Stomach (tissue), 9 donors: ENCODE results near the gene CALHM4. TPM values are rescaled to one million over a fixed set of nuclear protein-coding genes. Genes with fewer than 3 reads are reported as not detected.
A peak's percentile ranks its signal among the peaks of the same experiment; 100 is the strongest.

Source experiments
- DNase-seq, 2 donors: peaks; one replicate each; pipeline versions ENCODE4 v3.0.0 to v3.0.0-alpha.2; 2013 to 2019
- H3K27ac ChIP-seq, 5 donors: fragments of 200-600 bp in 4 of 5; sonication (generic) in 4 of 5; one replicate each; pipeline ENCODE4 v1.5.1; 2013 to 2019; ENCODE audit warnings: mild to moderate bottlenecking in 1 of 5, moderate library complexity in 1 of 5
- H3K27me3 ChIP-seq, 3 donors: fragments of 200-600 bp; sonication (generic); one replicate each; pipeline ENCODE4 v1.5.1; 2017 to 2019; ENCODE audit warnings: mixed run types in 1 of 3
- H3K36me3 ChIP-seq, 4 donors: fragments of 200-600 bp; sonication (generic); 1 replicate in 3 of 4; 2 replicates in 1 of 4; pipeline ENCODE4 v1.5.1; 2016 to 2019
- H3K4me1 ChIP-seq, 4 donors: fragments of 200-600 bp; sonication (generic); one replicate each; pipeline ENCODE4 v1.5.1; 2016 to 2019
- H3K4me3 ChIP-seq, 4 donors: fragments of 200-600 bp; sonication (generic) in 3 of 4; one replicate each; pipeline ENCODE4 v1.5.1; 2016 to 2019; ENCODE audit warnings: mild to moderate bottlenecking in 1 of 4
- H3K9me3 ChIP-seq, 4 donors: fragments of 200-600 bp; sonication (generic); one replicate each; pipeline ENCODE4 v1.5.1; 2016 to 2019
- CTCF ChIP-seq, 7 experiments: fragments of 450-650 bp in 4 of 7; fragments of 200-600 bp in 3 of 7; sonication (generic) in 3 of 7; IDR thresholded peaks; one replicate each; pipeline ENCODE4 v1.5.1; 2016 to 2019; ENCODE audit warnings: antibody characterized with exemption in 7 of 7, control low read depth in 2 of 7, mild to moderate bottlenecking in 1 of 7
- EP300 ChIP-seq: sonication (generic); formaldehyde crosslinking; IDR thresholded peaks from one replicate; pipeline ENCODE4 v1.6.1; 2017; ENCODE audit warnings: antibody characterized with exemption
- POLR2A ChIP-seq, 4 donors: fragments of 450-650 bp; IDR thresholded peaks; one replicate each; pipeline ENCODE4 v1.6.1; 2016; ENCODE audit warnings: antibody characterized with exemption in 4 of 4, control low read depth in 2 of 4, mild to moderate bottlenecking in 1 of 4, moderate library complexity in 1 of 4
- POLR2AphosphoS5 ChIP-seq, 3 donors: sonication (generic); formaldehyde crosslinking; IDR thresholded peaks; one replicate each; pipeline ENCODE4 v1.6.1; 2016; ENCODE audit warnings: antibody characterized with exemption in 3 of 3
- WGBS, 5 donors: extraction: QIAGEN DNeasy Blood & Tissue Kit in 3 of 5; methylation state at CpG; one replicate each; pipeline versions ENCODE4 v1.1.5 to v1.1.7; 2013 to 2018; 5-methylcytosine and 5-hydroxymethylcytosine counted together
- intact Hi-C: fragments of 100-400 bp; cut with DNase I; formaldehyde crosslinking; loops from one replicate; pipeline ENCODE4 v1.15.1; 2023; ENCODE audit warnings: low total_unique reads
- polyA plus RNA-seq, 3 donors: library from polyadenylated mRNA; stranded (reverse); fragments of 200-250 nt; gene quantifications; one replicate each; pipeline ENCODE4 v1.2.3, GENCODE V29; 2013
- total RNA-seq, 5 donors: library from RNA; depleted of rRNA; stranded (reverse); fragments of >200 nt; gene quantifications; one replicate each; pipeline versions ENCODE4 v1.1.0 to v1.2.3, GENCODE V29; 2014 to 2016
- donor health status: healthy with polysubstance abuse.
- donor health status: Bipolar disorder and iron deficiency.
- donor health status: healthy.

CALHM4 gene
- total and polyA plus RNA-seq, 8 donors, result not detected

GRCh38 chr6:116561377-116562018 lies 7.9 kb downstream of the CALHM4 start:
- Histone ChIP-seq H3K27ac (no peak overlapping the region), H3K4me1 (peaks cover 0 to 18% (median 4%) of the 10 kb centered on the region in 4 donors), H3K4me3 (peak overlapping the region in 1 of 4 donors; percentile 11), H3K9me3 (no peaks in the 10 kb centered on the region), H3K36me3 (no peaks in the 10 kb centered on the region), H3K27me3 (peaks cover 0 to 4% (median 0%) of the 10 kb centered on the region in 3 donors)
- peak; percentile 78 to 90 for DNase-seq
- intact Hi-C loops, result no loop called here
- TF ChIP-seq POLR2A (IDR thresholded peaks at IDR 0.05) (no peak), CTCF (IDR thresholded peaks at IDR 0.05) (peak in 5 of 7 experiments; percentile 68 to 95 (median 90))
- WGBS, 5 donors, result 44 to 54% (median 49%) methylated on average over 9 of the region's 9 CpGs

- intact Hi-C loops, result no loop called here
- no peak overlapping the region for H3K27ac ChIP-seq
- WGBS, 5 donors, result 85 to 92% (median 88%) methylated on average over 4 of the region's 4 CpGs
Measured at GRCh38 chr6:116562019-116562403, 8.5 kb downstream of the CALHM4 start.

DNA sequence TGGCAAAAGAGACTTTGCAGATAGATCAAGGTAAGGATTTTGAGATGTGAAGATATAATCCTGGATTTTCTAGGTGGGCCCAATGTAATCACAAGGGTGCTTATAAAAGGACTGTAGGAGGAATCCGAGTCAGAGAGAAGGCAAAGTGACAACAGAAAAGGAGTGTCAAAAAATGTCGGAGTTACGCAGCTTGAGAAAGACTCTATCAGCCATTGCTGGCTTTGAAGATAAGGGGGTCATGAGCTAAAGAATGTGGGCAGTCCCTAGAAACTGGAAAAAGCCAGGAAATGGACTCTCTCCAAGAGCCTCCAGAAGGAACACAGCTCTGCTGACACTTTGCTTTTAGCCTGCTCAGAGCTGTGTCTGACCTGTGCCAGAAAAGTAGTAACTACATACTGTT lies 9.1 kb downstream of the CALHM4 start:
- no peak overlapping the region for H3K4me3 ChIP-seq
- intact Hi-C loops, result no loop called here
- peaks cover 0 to 4% (median 0%) of the 10 kb centered on the region in 3 donors for H3K27me3 ChIP-seq
- H3K27ac ChIP-seq, result no peak overlapping the region
- no peak for TF ChIP-seq CTCF (IDR thresholded peaks at IDR 0.05)
- TF ChIP-seq POLR2A (IDR thresholded peaks at IDR 0.05), result no peak
- TF ChIP-seq EP300, result no peak
- TF ChIP-seq POLR2AphosphoS5 (IDR thresholded peaks at IDR 0.05), result no peak
- H3K36me3 ChIP-seq, result no peaks in the 10 kb centered on the region
- peaks cover 0 to 18% (median 4%) of the 10 kb centered on the region in 4 donors for H3K4me1 ChIP-seq
- WGBS, 5 donors, result 21 to 41% (median 32%) methylated on average over 3 of the region's 3 CpGs
- no peaks in the 10 kb centered on the region for H3K9me3 ChIP-seq
- DNase-seq, result peak in 1 of 2 donors; percentile 54

More at GRCh38 chr6:116562019-116562403, 8.5 kb downstream of the CALHM4 start:
- H3K9me3 ChIP-seq, result no peaks in the 10 kb centered on the region
- TF ChIP-seq POLR2A (IDR thresholded peaks at IDR 0.05), result no peak
- TF ChIP-seq CTCF (IDR thresholded peaks at IDR 0.05), result no peak
- H3K27me3 ChIP-seq, result peaks cover 0 to 4% (median 0%) of the 10 kb centered on the region in 3 donors
- H3K4me1 ChIP-seq, result peaks cover 0 to 18% (median 4%) of the 10 kb centered on the region in 4 donors
- no peaks in the 10 kb centered on the region for H3K36me3 ChIP-seq
- DNase-seq, result no peak
- no peak overlapping the region for H3K4me3 ChIP-seq

DNA sequence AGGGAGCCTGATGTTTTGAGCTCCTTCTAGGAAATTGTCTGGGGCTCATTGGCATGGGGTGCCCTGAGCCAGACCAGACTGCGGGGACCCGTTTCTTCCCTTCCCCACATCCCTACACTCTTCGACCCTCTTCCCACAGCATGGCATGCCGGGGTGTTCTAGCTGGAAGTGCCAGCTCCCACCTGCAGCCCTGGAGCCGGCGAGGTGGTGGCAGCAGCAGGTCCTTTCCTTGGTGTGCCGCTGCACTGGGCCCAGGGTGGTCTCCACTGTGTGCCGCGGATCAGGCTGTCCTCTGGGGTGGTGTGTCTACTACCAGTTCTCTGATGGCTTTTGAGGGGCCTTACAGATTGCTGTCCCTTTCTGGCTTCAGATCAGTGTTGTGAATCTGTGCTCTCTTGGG lies 10.3 kb downstream of the CALHM4 start:
- TF ChIP-seq POLR2AphosphoS5 (IDR thresholded peaks at IDR 0.05) (no peak), CTCF (IDR thresholded peaks at IDR 0.05) (no peak), POLR2A (IDR thresholded peaks at IDR 0.05) (no peak), EP300 (no peak)
- H3K4me1 ChIP-seq, result peaks cover 0 to 14% (median 5%) of the 10 kb centered on the region in 4 donors
- no peaks in the 10 kb centered on the region for H3K9me3 ChIP-seq
- peaks cover 0 to 4% (median 0%) of the 10 kb centered on the region in 3 donors for H3K27me3 ChIP-seq
- DNase-seq, result no peak
- WGBS, 5 donors, result 88 to 96% (median 92%) methylated on average over 9 of the region's 9 CpGs
- intact Hi-C loops, result no loop called here
- no peaks in the 10 kb centered on the region for H3K36me3 ChIP-seq
- no peak overlapping the region for H3K4me3 ChIP-seq
- H3K27ac ChIP-seq, result no peak overlapping the region
